ENCODE measurements around the gene ZC3H18. TPM values are rescaled to one million over a fixed set of nuclear protein-coding genes. Genes with fewer than 3 reads are reported as not detected.

The ZC3H18 gene
- total RNA-seq, 1 donor from 2014 or later: 18.4 TPM

GRCh38 chr16:88647178-88648070, 77.2 kb downstream of the ZC3H18 start:
- H3K27ac ChIP-seq: no peak overlapping the region
- no peaks in the 10 kb centered on the region for H3K27me3 ChIP-seq
- no peaks in the 10 kb centered on the region for H3K9me3 ChIP-seq
- peaks cover 27% of the 10 kb centered on the region for H3K4me1 ChIP-seq
- no peak for DNase-seq (ENCODE audit: extremely low spot score in 2 of 2)
- H3K36me3 ChIP-seq: no peaks in the 10 kb centered on the region
- intact Hi-C loops (cut with DNase I): no loop called here
- TF ChIP-seq POLR2AphosphoS5 (IDR thresholded peaks at IDR 0.05; ENCODE audit: insufficient read depth in 1 of 2, low read depth in 1 of 2) (no peak), POLR2A (IDR thresholded peaks at IDR 0.05) (no peak)
- TF ChIP-seq, protein P1, sequence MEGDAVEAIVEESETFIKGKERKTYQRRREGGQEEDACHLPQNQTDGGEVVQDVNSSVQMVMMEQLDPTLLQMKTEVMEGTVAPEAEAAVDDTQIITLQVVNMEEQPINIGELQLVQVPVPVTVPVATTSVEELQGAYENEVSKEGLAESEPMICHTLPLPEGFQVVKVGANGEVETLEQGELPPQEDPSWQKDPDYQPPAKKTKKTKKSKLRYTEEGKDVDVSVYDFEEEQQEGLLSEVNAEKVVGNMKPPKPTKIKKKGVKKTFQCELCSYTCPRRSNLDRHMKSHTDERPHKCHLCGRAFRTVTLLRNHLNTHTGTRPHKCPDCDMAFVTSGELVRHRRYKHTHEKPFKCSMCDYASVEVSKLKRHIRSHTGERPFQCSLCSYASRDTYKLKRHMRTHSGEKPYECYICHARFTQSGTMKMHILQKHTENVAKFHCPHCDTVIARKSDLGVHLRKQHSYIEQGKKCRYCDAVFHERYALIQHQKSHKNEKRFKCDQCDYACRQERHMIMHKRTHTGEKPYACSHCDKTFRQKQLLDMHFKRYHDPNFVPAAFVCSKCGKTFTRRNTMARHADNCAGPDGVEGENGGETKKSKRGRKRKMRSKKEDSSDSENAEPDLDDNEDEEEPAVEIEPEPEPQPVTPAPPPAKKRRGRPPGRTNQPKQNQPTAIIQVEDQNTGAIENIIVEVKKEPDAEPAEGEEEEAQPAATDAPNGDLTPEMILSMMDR (IDR thresholded peaks at IDR 0.05): no peak
- no peak overlapping the region for H3K4me3 ChIP-seq

GRCh38 chr16:88649195-88649923, 79.2 kb downstream of the ZC3H18 start:
- Histone ChIP-seq H3K9me3 (no peaks in the 10 kb centered on the region), H3K27me3 (no peaks in the 10 kb centered on the region), H3K27ac (no peak overlapping the region), H3K4me1 (peaks cover 27% of the 10 kb centered on the region), H3K36me3 (no peaks in the 10 kb centered on the region), H3K4me3 (peak overlapping the region; percentile 73 to 74)
- TF ChIP-seq POLR2A (IDR thresholded peaks at IDR 0.05): no peak
- TF ChIP-seq POLR2AphosphoS5 (IDR thresholded peaks at IDR 0.05; ENCODE audit: insufficient read depth in 1 of 2, low read depth in 1 of 2): no peak
- TF ChIP-seq, protein P1 (IDR thresholded peaks at IDR 0.05): no peak
- DNase-seq (ENCODE audit: extremely low spot score in 2 of 2): no peak
- intact Hi-C loops (cut with DNase I): no loop called here

- H3K27me3 ChIP-seq: no peaks in the 10 kb centered on the region
These were observed 79.9 kb downstream of the ZC3H18 start for GRCh38 chr16:88649924-88650748.

DNA sequence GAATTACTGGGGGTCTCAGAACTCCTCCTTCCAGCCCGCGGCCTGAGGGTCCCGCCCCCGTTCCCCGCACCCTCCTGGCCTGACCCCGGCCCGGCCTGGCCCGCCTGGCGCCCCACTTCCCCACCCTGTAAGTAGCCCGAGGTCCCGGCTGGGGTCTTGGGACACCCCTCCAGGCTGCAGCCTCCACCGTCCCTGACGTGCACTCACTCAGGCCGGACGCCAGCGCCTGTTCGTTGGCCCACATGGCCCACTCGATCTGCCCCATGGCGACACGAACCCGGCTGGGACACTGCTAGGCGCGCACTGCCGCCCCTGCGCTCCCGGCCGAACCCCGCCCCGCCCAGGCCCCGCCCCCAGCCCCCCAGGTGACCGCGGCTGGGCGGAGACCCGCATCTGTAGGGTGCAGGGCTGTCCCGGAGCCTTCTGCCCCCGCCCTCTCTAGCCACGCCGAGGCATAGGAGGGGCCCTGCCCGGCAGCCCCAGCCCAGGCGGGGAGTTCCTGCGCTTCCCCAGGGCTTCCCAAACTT, 80.6 kb downstream of the ZC3H18 start, which contains the start of gene CYBA:
CYBA (minus strand) TSS at position 305 of the 527 bp plus-strand sequence; CDS start at position 265, 40 bp downstream.
- H3K9me3 ChIP-seq: no peaks in the 10 kb centered on the region
- H3K4me3 ChIP-seq: peak within 1 kb of the TSS; percentile 73 to 74
- H3K27me3 ChIP-seq: no peaks in the 10 kb centered on the region
- H3K36me3 ChIP-seq: no peaks in the 10 kb centered on the region
- TF ChIP-seq POLR2A (IDR thresholded peaks at IDR 0.05) (no peak), POLR2AphosphoS5 (IDR thresholded peaks at IDR 0.05; ENCODE audit: insufficient read depth in 1 of 2, low read depth in 1 of 2) (peak in 1 of 2 donors; percentile 59)
- TF ChIP-seq, protein P1 (IDR thresholded peaks at IDR 0.05): no peak
- DNase-seq (ENCODE audit: extremely low spot score in 2 of 2): no peak
- peaks cover 27% of the 10 kb centered on the region for H3K4me1 ChIP-seq
- intact Hi-C loops (cut with DNase I): no loop called here
- H3K27ac ChIP-seq: peak within 1 kb of the TSS; percentile 71

More at GRCh38 chr16:88649924-88650748, 79.9 kb downstream of the ZC3H18 start:
- H3K4me1 ChIP-seq: peaks cover 27% of the 10 kb centered on the region
- H3K36me3 ChIP-seq: no peaks in the 10 kb centered on the region
- H3K9me3 ChIP-seq: no peaks in the 10 kb centered on the region
- DNase-seq (ENCODE audit: extremely low spot score in 2 of 2): no peak
- peak overlapping the region; percentile 71 for H3K27ac ChIP-seq
- peak overlapping the region; percentile 73 to 74 for H3K4me3 ChIP-seq
- TF ChIP-seq POLR2A (IDR thresholded peaks at IDR 0.05): no peak
- TF ChIP-seq, protein P1 (IDR thresholded peaks at IDR 0.05): no peak
- TF ChIP-seq POLR2AphosphoS5 (IDR thresholded peaks at IDR 0.05; ENCODE audit: insufficient read depth in 1 of 2, low read depth in 1 of 2): no peak
- intact Hi-C loops (cut with DNase I): no loop called here
